H1 (cell line): ENCODE measurements around the gene ARPC4.

ENCODE experiments used
- BCL11A ChIP-seq, 2 experiments: IDR thresholded peaks; one replicate each; pipeline ENCODE4 v1.6.1; 2011; ENCODE audit warnings: low read depth in 2 of 2, low read length in 2 of 2, mild to moderate bottlenecking in 2 of 2
- CHD2 ChIP-seq: IDR thresholded peaks from 2 replicates; pipeline ENCODE4 v1.6.1; 2012; ENCODE audit warnings: low read length, improper control_type of control experiment
- CTCF ChIP-seq, 3 experiments: IDR thresholded peaks; 1 replicate in 2 of 3; 2 replicates in 1 of 3; pipeline versions ENCODE4 v1.5.1 to v1.6.1; 2011; ENCODE audit warnings: low read length in 3 of 3, mild to moderate bottlenecking in 3 of 3, inconsistent platforms in 2 of 3, low read depth in 1 of 3, moderate library complexity in 1 of 3; ENCODE audit not compliant: insufficient read depth in 1 of 3; ENCODE audit errors: control extremely low read depth in 1 of 3
- TF ChIP-seq, protein P1 (sequence below): IDR thresholded peaks from 2 replicates; pipeline ENCODE4 v1.6.1; 2012; ENCODE audit warnings: inconsistent platforms

DNA sequence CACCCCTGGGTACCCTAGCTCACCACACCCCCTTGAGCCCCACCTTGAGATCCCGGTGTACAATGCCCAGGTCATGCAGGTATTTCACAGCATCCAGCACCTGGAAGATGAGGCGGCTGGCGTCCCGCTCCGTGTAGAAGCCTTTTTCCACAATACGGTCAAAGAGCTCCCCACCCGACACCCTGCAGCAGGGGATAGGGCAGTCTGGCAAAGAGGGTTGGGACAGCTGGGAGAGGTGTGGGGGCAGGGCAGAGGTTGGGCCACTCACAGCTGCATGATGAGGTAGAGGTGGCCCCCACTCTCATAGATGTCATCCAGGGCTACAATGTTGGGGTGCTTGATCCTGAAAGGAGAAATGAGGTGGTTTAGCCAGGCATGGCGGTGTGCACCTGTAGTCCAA is 30.0 kb upstream of the ARPC4 start:
- no peak for TF ChIP-seq CHD2
- TF ChIP-seq, protein P1, sequence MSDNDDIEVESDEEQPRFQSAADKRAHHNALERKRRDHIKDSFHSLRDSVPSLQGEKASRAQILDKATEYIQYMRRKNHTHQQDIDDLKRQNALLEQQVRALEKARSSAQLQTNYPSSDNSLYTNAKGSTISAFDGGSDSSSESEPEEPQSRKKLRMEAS: no peak
- TF ChIP-seq CTCF (IDR thresholded peaks at IDR 0.05; ENCODE audit: control extremely low read depth in 1 of 3, insufficient read depth in 1 of 3, low read depth in 1 of 3, low read length in 3 of 3): no peak
- no peak for TF ChIP-seq BCL11A (IDR thresholded peaks at IDR 0.05; ENCODE audit: low read depth in 2 of 2, low read length in 2 of 2)
